Large intestine (tissue), 12 donors: ENCODE measurements around the gene HNRNPA1. TPM values are rescaled to one million over a fixed set of nuclear protein-coding genes. Genes with fewer than 3 reads are reported as not detected.
A peak's percentile ranks its signal among the peaks of the same experiment; 100 is the strongest.
"Not testable (repeated sequence)": the region's sequence is repeated elsewhere in the genome, so short reads cannot be mapped to it uniquely, and the experiment has no call there.

Source experiments
- DNase-seq, 2 donors: peaks; one replicate each; pipeline versions ENCODE4 v3.0.0 to v3.0.0-alpha.2; 2013
- H3K27ac ChIP-seq: one replicate; pipeline ENCODE4 v1.5.1; 2013; ENCODE audit warnings: low read length
- H3K27me3 ChIP-seq: 2 replicates; pipeline ENCODE4 v1.6.1; 2013; ENCODE audit warnings: low read length; ENCODE audit not compliant: control insufficient read depth, insufficient read depth
- H3K36me3 ChIP-seq: 2 replicates; pipeline ENCODE4 v1.6.1; 2013; ENCODE audit warnings: low read length; ENCODE audit not compliant: control insufficient read depth, insufficient read depth
- H3K4me1 ChIP-seq: one replicate; pipeline ENCODE4 v1.6.1; 2013; ENCODE audit warnings: low read length; ENCODE audit not compliant: control insufficient read depth, insufficient read depth
- H3K4me3 ChIP-seq: one replicate; pipeline ENCODE4 v1.5.1; 2013; ENCODE audit warnings: low read length
- H3K9me3 ChIP-seq: one replicate; pipeline ENCODE4 v1.6.1; 2013; ENCODE audit warnings: mild to moderate bottlenecking, low read depth, low read length, moderate library complexity; ENCODE audit not compliant: control insufficient read depth
- WGBS: methylation state at CpG from one replicate; pipeline ENCODE4 v1.1.5; 2013; ENCODE audit warnings: low lambda C conversion rate; ENCODE audit not compliant: insufficient coverage; 5-methylcytosine and 5-hydroxymethylcytosine counted together
- long read RNA-seq, 11 donors: transcript quantifications; one replicate each; lab custom pipeline, GENCODE V29; 2026
- polyA plus RNA-seq: library from polyadenylated mRNA; unstranded; fragments of 120-200 nt; gene quantifications from one replicate; pipeline ENCODE4 v1.2.1, GENCODE V29; 2013

Gene HNRNPA1
- polyA plus RNA-seq: 2,413 TPM
- long read RNA-seq, donor 1, full-length matches to known transcripts: 390 of 543 reads
- long read RNA-seq, donor 1, partial matches to known transcripts: 120 of 543 reads
- long read RNA-seq, donor 1, other reads (novel, unspliced or antisense): 33 of 543 reads
- long read RNA-seq, donor 2, full-length matches to known transcripts: 828 of 1,473 reads
- long read RNA-seq, donor 2, partial matches to known transcripts: 561 of 1,473 reads
- long read RNA-seq, donor 2, other reads (novel, unspliced or antisense): 84 of 1,473 reads
- long read RNA-seq, donor 3: 0 reads
- long read RNA-seq, donor 4, full-length matches to known transcripts: 80 of 113 reads
- long read RNA-seq, donor 4, partial matches to known transcripts: 33 of 113 reads
- long read RNA-seq, donor 4, other reads (novel, unspliced or antisense): 0 of 113 reads
- long read RNA-seq, donor 5, full-length matches to known transcripts: 465 of 765 reads
- long read RNA-seq, donor 5, partial matches to known transcripts: 234 of 765 reads
- long read RNA-seq, donor 5, other reads (novel, unspliced or antisense): 66 of 765 reads
- long read RNA-seq, donor 6, full-length matches to known transcripts: 608 of 1,177 reads
- long read RNA-seq, donor 6, partial matches to known transcripts: 512 of 1,177 reads
- long read RNA-seq, donor 6, other reads (novel, unspliced or antisense): 57 of 1,177 reads
- long read RNA-seq, donor 7, full-length matches to known transcripts: 343 of 696 reads
- long read RNA-seq, donor 7, partial matches to known transcripts: 317 of 696 reads
- long read RNA-seq, donor 7, other reads (novel, unspliced or antisense): 36 of 696 reads
- long read RNA-seq, donor 8, full-length matches to known transcripts: 820 of 1,596 reads
- long read RNA-seq, donor 8, partial matches to known transcripts: 697 of 1,596 reads
- long read RNA-seq, donor 8, other reads (novel, unspliced or antisense): 79 of 1,596 reads
- long read RNA-seq, donor 9, full-length matches to known transcripts: 531 of 1,179 reads
- long read RNA-seq, donor 9, partial matches to known transcripts: 582 of 1,179 reads
- long read RNA-seq, donor 9, other reads (novel, unspliced or antisense): 66 of 1,179 reads
- long read RNA-seq, donor 10, full-length matches to known transcripts: 800 of 1,545 reads
- long read RNA-seq, donor 10, partial matches to known transcripts: 620 of 1,545 reads
- long read RNA-seq, donor 10, other reads (novel, unspliced or antisense): 125 of 1,545 reads
- long read RNA-seq, donor 11, full-length matches to known transcripts: 478 of 955 reads
- long read RNA-seq, donor 11, partial matches to known transcripts: 403 of 955 reads
- long read RNA-seq, donor 11, other reads (novel, unspliced or antisense): 74 of 955 reads

DNA sequence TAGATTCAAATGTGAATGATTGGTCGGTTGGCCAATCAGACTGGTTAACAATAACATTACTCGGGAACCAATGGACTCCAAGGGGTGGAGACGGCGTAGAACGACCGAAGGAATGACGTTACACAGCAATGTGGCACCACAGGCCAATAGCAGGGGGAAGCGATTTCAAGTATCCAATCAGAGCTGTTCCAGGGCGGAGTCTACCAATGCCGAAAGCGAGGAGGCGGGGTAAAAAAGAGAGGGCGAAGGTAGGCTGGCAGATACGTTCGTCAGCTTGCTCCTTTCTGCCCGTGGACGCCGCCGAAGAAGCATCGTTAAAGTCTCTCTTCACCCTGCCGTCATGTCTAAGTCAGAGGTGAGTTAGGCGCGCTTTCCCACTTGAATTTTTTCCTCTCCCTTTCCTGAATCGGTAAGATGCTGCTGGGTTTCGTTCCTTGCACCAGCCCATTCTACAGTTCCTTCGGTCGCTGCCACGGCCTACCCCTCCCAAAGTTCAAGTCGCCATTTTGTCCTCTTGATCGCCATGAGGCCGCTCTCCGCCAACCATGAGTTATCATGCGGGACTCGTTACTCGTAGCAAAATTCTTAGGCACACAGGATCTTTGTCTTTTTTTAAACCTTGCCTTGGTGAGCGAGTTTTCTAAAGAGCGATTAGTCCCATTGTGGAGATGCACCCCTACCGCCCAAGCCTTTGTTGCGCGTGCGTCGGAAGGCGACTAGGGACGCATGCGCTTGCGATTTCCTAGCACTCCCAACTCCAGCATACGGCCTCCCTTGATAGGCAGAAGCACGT lies at the start of gene HNRNPA1:
HNRNPA1 (plus strand) TSS at position 259 of the 793 bp plus-strand sequence; CDS start at position 341, 82 bp downstream.
- WGBS: 3% methylated on average over 7 of the region's 48 CpGs
- peak within 1 kb of the TSS; percentile 88 for H3K4me3 ChIP-seq
- H3K36me3 ChIP-seq: peaks cover 37% of the 10 kb centered on the region
- peak; percentile 100 for DNase-seq
- peak within 1 kb of the TSS; percentile 88 for H3K27ac ChIP-seq
- H3K27me3 ChIP-seq: no peaks in the 10 kb centered on the region
- H3K9me3 ChIP-seq: no peaks in the 10 kb centered on the region
- H3K4me1 ChIP-seq: peaks cover 17% of the 10 kb centered on the region

DNA sequence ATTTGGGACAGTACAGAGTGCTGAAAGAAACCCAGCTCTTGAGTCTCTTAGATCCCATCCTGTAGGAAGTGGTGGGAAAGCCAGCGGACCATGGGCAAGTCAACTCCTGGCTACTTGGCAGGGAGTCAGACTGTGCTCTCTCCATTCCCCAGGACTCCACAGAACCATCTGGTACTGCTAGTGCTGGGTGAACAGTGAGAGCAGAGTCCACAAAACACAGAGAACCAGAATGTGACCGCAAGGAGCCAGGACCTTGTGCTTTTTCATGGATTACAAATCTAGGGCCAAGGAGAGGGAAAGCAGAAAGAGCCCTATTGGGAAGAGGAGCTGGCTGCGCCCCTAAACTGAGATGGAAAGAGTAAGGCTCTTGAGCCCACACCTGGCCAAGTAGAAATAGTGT lies 49.3 kb upstream of the HNRNPA1 start:
- not testable (repeated sequence) for H3K36me3 ChIP-seq, H3K27me3 ChIP-seq, H3K9me3 ChIP-seq, H3K4me3 ChIP-seq, H3K4me1 ChIP-seq, H3K27ac ChIP-seq, DNase-seq
- no CpG with 5 or more reads among the region's 3 CpGs for WGBS

DNA sequence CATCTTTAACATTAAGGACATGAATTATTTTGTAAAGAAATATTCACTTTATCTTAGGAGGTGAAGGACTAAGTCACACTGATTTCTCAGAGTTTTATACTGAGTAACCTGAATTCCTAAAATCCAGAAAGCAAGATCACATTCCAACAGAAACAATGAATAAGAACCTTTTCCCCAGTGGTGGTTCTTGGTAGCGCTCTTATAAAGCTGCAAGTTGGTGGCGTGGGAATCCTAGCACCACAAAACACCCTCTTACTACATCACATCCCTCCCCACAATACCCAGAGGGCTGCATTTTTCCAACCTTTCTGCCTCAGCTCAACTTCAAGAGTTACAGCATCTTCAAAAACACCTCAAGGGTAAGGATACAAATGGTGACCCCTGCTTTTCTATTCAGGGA lies 47.7 kb upstream of the HNRNPA1 start:
- H3K9me3 ChIP-seq: no peaks in the 10 kb centered on the region
- H3K27ac ChIP-seq: no peak overlapping the region
- WGBS: no CpG with 5 or more reads among the region's 2 CpGs
- H3K36me3 ChIP-seq: peaks cover 8% of the 10 kb centered on the region
- no peak for DNase-seq
- peaks cover 2% of the 10 kb centered on the region for H3K4me1 ChIP-seq
- no peak overlapping the region for H3K4me3 ChIP-seq
- H3K27me3 ChIP-seq: no peaks in the 10 kb centered on the region

GRCh38 chr12:54238531-54238930 lies 42.0 kb upstream of the HNRNPA1 start:
- Histone ChIP-seq H3K4me3 (no peak overlapping the region), H3K9me3 (no peaks in the 10 kb centered on the region), H3K27me3 (no peaks in the 10 kb centered on the region), H3K4me1 (no peaks in the 10 kb centered on the region), H3K36me3 (peaks cover 47% of the 10 kb centered on the region), H3K27ac (no peak overlapping the region)
- WGBS: no CpG with 5 or more reads among the region's 1 CpG
- no peak for DNase-seq

- H3K9me3 ChIP-seq: no peaks in the 10 kb centered on the region
- H3K27ac ChIP-seq: no peak overlapping the region
- H3K36me3 ChIP-seq: peaks cover 50% of the 10 kb centered on the region
- DNase-seq: no peak
- no peaks in the 10 kb centered on the region for H3K4me1 ChIP-seq
- H3K4me3 ChIP-seq: no peak overlapping the region
- H3K27me3 ChIP-seq: no peaks in the 10 kb centered on the region
Measured at GRCh38 chr12:54239620-54240019, 40.9 kb upstream of the HNRNPA1 start.

- no CpG with 5 or more reads among the region's 2 CpGs for WGBS
- no peak overlapping the region for H3K27ac ChIP-seq
- H3K36me3 ChIP-seq: peaks cover 52% of the 10 kb centered on the region
- H3K9me3 ChIP-seq: no peaks in the 10 kb centered on the region
- DNase-seq: no peak
- H3K27me3 ChIP-seq: no peaks in the 10 kb centered on the region
- H3K4me3 ChIP-seq: no peak overlapping the region
- H3K4me1 ChIP-seq: no peaks in the 10 kb centered on the region
Measured at GRCh38 chr12:54240129-54240528, 40.4 kb upstream of the HNRNPA1 start.

DNA sequence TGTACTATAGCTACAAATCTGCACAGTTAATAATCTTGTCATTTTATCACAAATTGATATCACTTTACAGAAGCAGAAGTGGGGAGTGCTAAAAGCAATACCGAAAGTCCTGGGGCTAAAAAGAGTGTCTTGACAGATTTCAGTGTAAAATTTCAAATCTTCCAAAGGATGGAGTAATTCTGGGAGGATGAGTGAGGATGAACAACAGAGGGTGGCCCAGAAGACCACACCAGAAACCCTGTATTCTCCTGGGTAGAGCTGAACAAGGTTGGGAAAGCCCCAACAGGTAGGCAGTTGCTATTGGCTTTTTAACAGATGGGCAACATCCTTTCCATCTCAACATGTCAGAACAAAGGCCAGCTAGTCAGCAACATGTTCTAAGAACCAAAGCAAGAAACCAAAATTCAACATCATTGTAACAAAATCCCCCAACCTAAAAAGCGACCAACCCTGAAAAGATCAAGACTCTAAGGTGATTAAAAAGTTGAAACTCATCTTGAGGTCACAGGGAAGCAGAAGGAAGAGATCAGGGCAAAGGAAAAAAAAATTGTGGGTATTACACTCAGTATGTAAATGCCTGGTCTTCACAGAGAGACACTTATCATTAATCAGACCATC lies 39.4 kb upstream of the HNRNPA1 start:
- H3K27ac ChIP-seq: no peak overlapping the region
- no peak for DNase-seq
- no peaks in the 10 kb centered on the region for H3K27me3 ChIP-seq
- H3K4me3 ChIP-seq: no peak overlapping the region
- no peaks in the 10 kb centered on the region for H3K9me3 ChIP-seq
- no CpG with 5 or more reads among the region's 2 CpGs for WGBS
- H3K36me3 ChIP-seq: peaks cover 57% of the 10 kb centered on the region
- H3K4me1 ChIP-seq: no peaks in the 10 kb centered on the region

- no CpG with 5 or more reads among the region's 6 CpGs for WGBS
- no peaks in the 10 kb centered on the region for H3K9me3 ChIP-seq
- DNase-seq: no peak
- no peaks in the 10 kb centered on the region for H3K4me1 ChIP-seq
- H3K36me3 ChIP-seq: peaks cover 40% of the 10 kb centered on the region
- H3K4me3 ChIP-seq: no peak overlapping the region
- H3K27me3 ChIP-seq: no peaks in the 10 kb centered on the region
- H3K27ac ChIP-seq: no peak overlapping the region
Measured at GRCh38 chr12:54246011-54246641, 34.4 kb upstream of the HNRNPA1 start.

DNA sequence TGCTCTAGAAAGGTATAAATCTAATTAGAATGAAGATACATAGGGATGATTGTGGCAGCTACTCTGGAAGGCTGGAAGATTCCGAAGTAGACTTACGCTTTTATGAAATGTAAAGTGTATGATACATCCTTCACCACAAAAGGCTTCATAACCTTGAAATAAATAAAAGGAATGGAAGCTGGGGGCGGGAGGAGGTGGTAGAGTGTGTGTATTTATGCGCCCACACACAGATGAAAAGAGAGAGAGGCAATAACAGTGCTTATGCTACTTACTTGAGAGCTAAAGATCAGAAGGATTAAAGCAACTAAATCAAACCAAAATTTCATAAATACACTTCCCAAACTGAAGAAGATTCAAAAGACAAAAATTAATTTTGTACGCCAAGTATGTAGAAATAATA lies 31.0 kb upstream of the HNRNPA1 start:
- 100% methylated on average over 2 of the region's 5 CpGs for WGBS
- no peaks in the 10 kb centered on the region for H3K4me1 ChIP-seq
- H3K36me3 ChIP-seq: peaks cover 38% of the 10 kb centered on the region

More for the DNA sequence above, 31.0 kb upstream of the HNRNPA1 start:
- Histone ChIP-seq H3K9me3 (no peaks in the 10 kb centered on the region), H3K27me3 (no peaks in the 10 kb centered on the region), H3K4me3 (no peak overlapping the region), H3K27ac (no peak overlapping the region)
- DNase-seq: no peak
